Activated CD4-positive, alpha-beta T cell treated with anti-CD3 and anti-CD28 coated beads, Interleukin-2, amount 50 U/mL, for 4 hours (primary cell): ENCODE data around the gene SMPD2.

Source experiments
- DNase-seq, 2 experiments: peaks; one replicate each; pipeline ENCODE4 v3.0.0-alpha.2; 2020

SMPD2 gene

GRCh38 chr6:109440331-109441068 is at the start of gene SMPD2, which contains the start of gene PPIL6:
Gene SMPD2 (plus strand): TSS chr6:109440724. CDS start chr6:109441122, 398 bp downstream.
Gene PPIL6 (minus strand): TSS chr6:109440628. CDS start chr6:109440590, 38 bp downstream.
- DNase-seq: peak; percentile 65 to 69

- DNase-seq: no peak
Observed at GRCh38 chr6:109393157-109393885, 47.2 kb upstream of the SMPD2 start.

GRCh38 chr6:109393886-109394281 is 46.6 kb upstream of the SMPD2 start:
- DNase-seq: no peak

- DNase-seq: no peak
Observed at GRCh38 chr6:109396046-109396718, 44.3 kb upstream of the SMPD2 start.

- no peak for DNase-seq
Observed at GRCh38 chr6:109397020-109397419, 43.5 kb upstream of the SMPD2 start.

- DNase-seq: no peak
Observed at GRCh38 chr6:109406196-109406595, 34.3 kb upstream of the SMPD2 start.

GRCh38 chr6:109411034-109411433 is 29.5 kb upstream of the SMPD2 start:
- no peak for DNase-seq

- no peak for DNase-seq
Observed at GRCh38 chr6:109417646-109418045, 22.9 kb upstream of the SMPD2 start.

- no peak for DNase-seq
Observed at GRCh38 chr6:109420751-109421150, 19.8 kb upstream of the SMPD2 start.

- DNase-seq: no peak
Observed at GRCh38 chr6:109421184-109421583, 19.3 kb upstream of the SMPD2 start.

GRCh38 chr6:109424946-109425345 is 15.6 kb upstream of the SMPD2 start:
- DNase-seq: no peak

GRCh38 chr6:109428889-109429477 is 11.5 kb upstream of the SMPD2 start:
- no peak for DNase-seq

GRCh38 chr6:109429496-109429895 is 11.0 kb upstream of the SMPD2 start:
- no peak for DNase-seq

GRCh38 chr6:109434456-109434855 is 6.1 kb upstream of the SMPD2 start:
- no peak for DNase-seq

GRCh38 chr6:109436041-109436440 is 4.5 kb upstream of the SMPD2 start:
- DNase-seq: no peak

GRCh38 chr6:109441069-109441816 is 719 bp downstream of the SMPD2 start:
- DNase-seq: peak; percentile 25 to 31

GRCh38 chr6:109442393-109442924 is 1.9 kb downstream of the SMPD2 start:
- DNase-seq: no peak

- no peak for DNase-seq
Observed at GRCh38 chr6:109443425-109443950, 3.0 kb downstream of the SMPD2 start.

- no peak for DNase-seq
Observed at GRCh38 chr6:109445382-109445781, 4.9 kb downstream of the SMPD2 start.

- DNase-seq: no peak
Observed at GRCh38 chr6:109446072-109446471, 5.5 kb downstream of the SMPD2 start.

- DNase-seq: no peak
Observed at GRCh38 chr6:109446541-109446940, 6.0 kb downstream of the SMPD2 start.

- DNase-seq: no peak
Observed at GRCh38 chr6:109447087-109447486, 6.6 kb downstream of the SMPD2 start.
